GM18861 (cell line): Measurements from ENCODE around the gene GBX2.

Source experiments
- ATAC-seq: cut with Tn5 transposase; IDR thresholded peaks from one replicate; pipeline ENCODE4 v1.9.1; 2021; ENCODE audit not compliant: unreplicated experiment

Gene GBX2

DNA sequence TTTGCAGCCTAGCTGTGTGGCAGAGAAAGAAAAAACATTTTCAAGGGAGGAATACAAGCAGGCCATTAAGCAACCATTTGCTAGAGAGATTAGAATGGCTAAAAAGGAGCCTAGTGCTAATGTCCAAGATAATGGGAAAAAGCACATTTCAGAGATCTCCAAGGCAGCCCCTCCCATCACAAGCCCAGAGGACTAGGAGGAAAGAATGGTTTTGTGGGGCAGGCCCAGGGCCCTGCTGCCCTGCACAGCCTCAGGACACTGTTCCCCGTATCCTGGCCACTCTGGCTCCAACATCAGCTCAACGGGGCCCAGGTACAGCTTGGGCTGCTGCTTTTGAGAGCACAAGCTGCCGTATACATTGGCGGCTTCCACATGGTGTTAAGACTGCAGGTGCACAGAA lies 16.5 kb upstream of the GBX2 start:
- no peak for ATAC-seq

DNA sequence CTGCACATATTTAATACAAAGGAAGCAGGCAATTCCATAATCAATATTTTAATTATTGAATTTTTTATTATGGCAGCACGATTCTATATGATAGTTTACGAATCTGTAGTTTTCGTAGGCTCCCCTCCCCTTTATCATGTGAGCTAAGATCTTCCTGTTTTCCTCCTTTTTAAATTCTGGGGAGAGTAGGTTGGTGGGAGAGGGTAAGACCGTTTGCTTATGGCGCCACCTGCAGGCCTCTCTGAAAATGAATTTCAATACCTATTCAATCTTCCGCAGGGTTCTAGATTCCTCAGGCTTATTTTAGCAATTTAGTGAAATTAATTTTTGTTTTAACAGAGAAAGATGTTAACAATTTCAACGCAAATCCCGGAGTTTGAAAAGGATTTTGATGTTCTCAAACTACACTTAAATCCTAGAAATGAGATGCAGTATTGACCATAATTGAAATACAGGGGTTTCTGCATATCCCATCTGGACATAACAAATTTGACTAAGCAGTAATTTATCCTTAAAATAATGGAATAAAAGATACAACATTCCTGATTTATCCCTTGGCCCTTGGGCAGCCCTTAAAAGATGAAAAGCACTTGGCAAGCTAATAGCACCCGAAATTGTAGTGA lies 12.8 kb upstream of the GBX2 start:
- ATAC-seq = no peak

DNA sequence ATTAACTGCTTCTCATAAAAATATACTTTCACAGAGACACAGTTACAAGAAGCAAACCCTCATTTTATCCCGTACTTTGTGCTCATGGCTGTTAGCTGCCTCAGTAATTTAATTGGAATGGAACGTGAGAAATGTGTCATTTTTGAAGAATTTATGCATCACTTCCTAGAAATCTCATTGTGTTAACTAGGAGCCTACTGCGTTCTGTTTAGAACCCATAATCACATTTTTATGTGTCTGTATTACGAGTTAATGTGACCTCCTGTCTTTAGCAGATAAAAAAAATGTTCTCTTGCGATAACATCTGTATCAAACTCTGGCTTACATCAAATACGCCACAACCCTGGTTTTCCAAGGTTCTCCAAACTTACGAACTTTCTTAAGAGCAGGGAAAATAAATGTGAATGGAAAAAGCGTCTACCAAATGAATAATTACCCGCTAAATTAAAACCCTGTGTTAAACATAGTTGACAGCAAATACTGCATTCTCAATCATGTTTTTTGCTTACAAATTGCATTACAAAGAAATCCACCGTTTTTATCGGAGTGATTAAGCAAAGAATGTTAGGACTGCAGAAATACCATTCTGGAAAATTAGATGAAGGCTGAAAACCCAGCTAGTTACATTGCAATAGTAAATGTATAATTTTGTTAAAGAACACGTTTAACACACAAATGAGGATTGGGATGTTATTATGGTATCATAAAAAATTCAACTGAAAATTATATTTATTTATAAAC lies 12.1 kb upstream of the GBX2 start:
- ATAC-seq = no peak

DNA sequence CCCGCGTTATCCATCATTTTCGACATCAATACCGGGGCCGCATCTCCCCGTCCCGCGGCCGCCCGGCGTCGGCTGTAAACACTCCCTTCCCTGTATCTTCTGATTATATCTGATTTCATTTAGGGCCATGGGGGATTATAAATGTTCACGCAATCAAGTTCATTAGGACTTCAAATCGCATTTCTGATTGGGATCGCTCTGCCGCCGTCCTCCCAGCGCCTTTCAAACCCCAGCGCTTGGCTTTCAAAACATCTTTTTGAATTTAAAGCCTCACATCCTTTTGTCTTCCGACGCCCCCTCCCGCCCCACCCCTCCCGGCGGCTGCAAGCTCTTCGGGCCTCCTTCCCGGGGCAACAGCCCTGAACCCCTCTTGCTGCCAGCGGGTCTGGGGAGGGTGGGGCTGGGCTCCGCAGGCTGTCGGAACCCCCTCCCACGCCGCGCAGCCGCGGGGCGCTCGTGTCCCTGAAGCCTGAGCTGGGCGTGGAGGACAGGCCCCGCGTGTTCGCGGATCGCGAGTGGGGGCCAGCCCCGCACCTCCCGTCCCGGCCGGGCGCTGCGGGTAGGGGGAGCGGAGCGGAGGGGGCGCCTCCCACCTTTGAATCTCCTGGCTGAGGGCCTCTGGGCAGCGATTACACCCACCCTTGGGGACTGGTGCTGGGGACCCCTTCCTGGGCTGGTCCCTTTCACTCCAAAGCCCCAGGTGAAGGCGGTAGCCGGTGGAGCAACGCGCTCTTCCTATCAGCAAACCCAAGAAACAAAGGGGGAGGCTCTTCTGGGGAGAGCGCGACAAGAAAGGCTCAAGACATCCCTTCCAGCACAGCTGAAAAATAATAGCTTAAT lies 11.3 kb upstream of the GBX2 start:
- ATAC-seq = no peak

DNA sequence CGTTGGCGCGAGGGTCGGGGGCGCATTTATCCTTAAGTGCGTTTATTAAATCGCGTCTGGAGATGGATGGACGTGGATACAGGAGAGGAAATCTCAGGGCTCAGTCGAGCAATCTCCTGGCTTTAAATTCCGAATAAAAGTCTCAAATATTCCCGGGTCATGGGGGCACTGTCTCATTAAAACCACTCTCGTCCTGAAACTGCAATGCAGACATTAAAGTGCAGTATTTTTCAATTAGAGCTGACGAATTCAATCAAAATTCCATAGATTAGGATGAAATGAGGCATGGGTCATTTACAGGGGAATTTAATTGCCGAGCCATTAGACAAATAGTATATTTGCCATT lies 10.7 kb upstream of the GBX2 start:
- ATAC-seq = no peak

DNA sequence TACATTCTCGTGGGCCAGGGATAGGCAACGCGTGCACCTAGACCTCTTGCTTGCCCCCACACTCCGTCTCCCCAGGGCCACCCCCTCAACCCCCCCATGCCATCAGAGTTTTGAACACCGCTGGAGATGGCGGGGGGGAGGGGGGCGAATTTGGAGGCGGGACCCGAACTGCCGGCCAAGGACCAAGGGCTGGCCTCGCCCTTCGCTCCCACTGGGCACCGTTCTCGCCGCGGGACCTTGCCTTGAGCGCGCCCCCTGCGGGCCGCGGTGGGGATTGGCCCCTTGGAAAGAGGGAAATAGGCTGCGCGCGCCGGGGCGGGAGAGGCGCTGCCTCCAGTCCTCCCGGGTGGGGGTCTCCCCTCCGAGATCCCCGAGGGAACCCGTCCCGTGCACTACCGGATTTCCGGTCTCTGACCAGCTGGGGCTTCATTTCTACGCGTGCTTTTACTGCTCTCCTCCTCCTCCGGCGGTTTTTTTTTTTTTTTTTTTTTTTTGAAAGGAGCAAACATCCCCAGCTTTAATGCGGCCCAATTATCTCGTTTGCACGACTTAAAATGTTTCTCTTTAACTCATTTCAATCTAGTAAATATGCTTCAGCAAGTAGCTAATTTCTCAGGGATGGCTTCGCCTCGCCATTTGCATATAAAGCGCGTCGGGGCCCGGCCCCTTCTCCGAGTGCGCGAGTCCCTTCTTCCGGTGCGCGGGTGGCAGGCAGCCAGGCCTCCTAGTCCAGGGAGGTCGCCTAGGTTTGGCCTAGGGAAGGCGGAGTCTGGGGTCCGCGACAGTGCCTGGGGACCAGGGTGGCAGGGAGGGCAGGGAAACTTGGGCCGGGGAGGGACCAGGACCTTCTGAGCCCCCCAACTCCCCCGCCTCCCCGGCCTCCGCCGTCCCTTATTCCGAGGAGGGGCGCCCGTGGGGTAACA lies 10.0 kb upstream of the GBX2 start:
- ATAC-seq = no peak

DNA sequence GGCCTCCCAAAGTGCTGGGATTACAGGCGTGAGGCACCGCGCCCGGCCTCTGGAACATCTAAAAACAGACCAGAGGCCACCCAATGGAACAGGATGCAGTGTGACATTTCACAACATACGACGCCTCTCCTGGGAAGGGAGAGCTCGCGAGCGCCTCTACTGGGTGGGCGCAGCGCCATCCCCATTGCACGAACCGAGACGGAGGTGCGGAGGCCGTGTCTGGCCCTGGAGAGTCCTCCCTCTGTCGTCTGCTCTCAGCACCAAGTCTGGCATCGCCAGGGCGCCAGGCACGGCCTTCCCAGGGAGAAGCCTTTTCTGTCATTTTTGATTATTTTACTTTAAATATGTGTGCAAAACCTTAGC lies 9.4 kb upstream of the GBX2 start:
- no peak for ATAC-seq

DNA sequence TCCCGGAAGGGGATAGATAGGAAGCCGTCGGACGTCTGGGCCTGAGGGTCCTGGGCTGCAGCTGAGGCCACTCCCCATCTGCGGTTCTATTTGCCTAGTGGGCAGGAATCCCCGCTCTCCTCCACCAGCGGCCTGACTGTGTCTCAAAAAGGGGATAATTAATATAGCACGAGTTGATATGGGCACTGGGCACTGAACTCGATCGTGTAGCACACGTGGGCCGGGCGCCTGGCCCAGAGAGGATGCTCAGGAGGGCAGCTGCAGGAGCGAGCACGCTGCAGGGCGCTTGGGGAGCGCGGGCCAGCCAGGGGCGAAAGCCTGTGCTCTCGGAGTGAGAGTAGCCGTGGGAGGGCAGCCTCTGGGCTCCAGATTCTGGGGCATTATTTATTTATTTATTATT lies 8.8 kb upstream of the GBX2 start:
- no peak for ATAC-seq

DNA sequence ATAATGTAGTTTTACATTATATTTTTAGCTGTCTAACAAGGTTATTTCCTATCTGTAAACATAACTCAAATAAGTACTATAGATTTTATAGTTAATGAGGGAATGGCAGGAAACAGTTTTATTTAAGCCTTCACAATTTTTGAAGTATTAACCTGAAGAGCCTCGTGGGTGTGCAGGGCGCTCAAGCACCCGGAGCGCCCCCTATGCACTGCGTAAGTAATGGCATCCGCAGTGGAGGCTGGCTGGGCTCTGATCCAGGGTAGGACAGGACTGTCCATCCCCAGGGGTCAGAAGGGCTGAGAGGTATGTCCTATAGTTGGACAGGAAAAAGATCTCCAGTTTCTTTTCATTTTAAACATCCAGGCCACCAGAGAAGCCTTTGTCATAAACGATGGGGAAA lies 8.2 kb upstream of the GBX2 start:
- ATAC-seq = no peak

DNA sequence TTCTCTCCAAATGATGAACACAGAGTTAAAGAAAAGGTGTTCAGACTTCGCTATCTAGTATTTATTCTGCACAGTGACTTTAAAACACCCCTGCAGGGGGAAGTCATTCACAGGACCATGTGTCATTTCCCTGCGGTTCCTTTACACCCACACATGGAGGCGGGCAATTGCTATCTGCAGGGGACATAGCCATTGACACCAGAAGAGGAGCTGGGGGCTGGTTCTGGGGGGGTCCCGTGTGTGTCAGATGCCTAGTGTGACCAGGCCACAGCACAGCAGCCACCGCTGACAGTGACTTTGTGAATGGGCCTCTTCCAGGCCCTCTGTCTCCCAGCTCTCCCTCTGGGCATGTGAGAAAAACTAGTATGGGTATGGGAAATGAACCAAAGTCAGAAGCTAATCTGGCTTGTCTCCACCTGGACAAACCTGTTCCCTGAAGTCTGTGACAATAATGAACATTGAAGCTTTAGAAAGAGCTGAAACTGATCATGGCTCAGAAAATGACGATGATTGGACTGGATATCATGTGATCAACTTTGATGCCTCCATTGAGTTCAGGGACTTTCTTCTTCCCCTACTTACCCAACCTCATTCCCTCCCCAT lies 7.5 kb upstream of the GBX2 start:
- ATAC-seq = no peak

DNA sequence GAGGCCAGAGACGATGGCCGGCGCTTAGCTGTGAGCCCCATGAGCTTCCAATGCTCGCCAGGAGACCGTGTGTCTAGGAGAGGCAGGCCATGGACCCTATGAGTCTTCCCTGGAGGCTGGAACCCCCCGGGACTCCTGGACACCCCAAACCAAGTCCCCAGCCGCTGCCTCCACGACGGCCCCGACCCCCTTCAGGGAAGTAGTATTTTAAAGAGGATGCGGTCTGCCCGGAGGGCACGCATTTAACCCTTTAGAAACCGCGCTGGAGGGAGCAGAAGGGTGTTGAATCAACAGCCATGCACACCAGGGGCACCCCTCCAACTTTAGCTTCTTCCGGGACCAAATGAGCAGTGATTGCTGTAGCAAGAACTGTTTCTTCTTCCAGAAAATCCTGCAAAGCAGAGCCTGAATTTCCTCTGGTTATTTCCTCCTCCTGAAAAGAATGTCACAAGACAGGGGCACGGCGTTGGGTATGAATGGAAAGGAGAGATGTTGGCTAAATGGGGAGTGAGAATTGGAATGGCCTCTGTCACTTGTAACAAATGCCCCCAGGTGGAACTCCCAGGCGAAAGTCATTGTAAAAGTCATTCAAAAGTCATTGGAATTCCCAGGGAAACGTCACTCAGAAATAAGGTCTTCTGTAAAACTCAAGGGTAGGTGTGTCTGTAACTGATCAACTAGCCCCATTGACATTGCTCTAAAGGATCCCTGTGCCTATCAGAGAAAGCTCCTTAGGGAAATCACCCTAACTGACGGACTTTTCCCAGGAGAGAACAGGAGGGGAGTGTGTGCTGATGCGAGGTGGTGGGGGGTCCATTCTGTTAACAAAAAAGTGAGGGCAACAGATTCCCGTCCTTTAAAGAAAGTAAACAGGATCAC lies 5.8 kb upstream of the GBX2 start:
- no peak for ATAC-seq

DNA sequence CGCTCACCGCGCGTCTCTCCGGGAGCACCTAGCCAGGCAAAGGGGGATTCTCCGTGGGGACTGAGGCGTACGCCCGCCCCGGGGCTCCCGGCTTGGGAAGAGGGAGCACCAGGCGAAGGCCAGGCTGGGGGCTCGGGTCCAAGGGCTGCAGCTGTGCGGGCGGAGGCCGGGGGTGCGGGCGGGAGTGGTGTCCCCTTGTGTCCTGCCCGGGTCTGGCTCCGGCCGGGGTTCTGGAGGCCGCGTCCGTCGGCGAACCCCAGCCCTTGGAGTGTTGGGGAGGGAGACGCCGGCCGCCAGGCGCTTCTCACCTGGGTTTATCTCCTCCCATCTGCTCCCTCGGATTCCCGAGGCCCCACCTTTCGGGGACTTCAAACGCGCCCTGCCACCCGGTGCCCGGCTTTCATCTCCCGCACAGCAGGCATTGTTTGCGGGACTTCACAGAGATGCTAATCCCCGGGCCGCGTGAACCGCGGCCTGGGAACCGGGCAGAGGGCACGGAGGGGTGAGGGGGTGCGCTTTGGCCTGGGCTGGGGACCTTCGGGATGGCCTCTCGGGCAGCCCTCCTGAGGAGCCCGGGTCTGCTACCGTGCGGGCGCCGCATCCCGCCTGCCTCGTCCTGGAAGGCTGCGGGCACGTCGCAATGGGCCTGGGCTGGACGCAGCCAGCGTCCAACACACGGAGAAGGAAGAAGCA lies 5.0 kb upstream of the GBX2 start:
- no peak for ATAC-seq

DNA sequence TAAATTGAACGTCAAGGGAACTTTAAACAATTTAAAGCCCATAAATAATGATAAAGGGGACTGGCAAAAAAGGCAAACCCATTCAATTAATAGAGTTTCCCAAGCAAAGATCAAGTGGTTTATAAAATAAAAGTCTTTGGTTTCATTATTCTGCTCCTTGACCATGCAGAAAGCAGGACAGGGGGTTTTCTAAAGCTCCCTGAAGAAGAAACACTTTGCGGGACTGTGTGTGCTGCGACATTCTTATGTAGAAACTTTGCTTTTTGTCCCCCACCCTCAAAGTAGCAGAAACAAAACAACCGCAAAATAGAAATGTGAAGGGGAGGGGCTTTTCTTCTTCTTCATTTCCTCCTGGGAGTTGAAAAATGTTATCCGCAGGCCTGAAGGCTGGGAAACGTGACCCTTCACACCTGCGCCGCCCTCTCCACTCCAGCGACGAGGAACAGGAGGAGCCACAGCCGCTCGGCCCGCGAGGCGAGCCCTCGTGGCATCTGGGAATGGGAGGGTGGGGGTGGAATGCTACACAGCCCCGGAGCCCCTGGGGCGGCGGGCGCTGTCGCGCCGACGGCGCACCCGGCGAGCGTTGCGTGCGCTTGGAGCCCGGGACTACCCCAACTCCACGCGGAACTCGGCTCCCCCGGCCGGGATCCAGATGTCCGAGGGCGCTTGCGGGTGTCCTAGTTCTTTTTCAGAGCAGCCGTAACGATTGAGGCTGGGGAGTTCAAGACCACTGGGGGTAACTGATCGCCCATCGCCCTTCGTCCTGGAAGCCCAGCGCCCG lies 4.3 kb upstream of the GBX2 start:
- ATAC-seq = no peak

DNA sequence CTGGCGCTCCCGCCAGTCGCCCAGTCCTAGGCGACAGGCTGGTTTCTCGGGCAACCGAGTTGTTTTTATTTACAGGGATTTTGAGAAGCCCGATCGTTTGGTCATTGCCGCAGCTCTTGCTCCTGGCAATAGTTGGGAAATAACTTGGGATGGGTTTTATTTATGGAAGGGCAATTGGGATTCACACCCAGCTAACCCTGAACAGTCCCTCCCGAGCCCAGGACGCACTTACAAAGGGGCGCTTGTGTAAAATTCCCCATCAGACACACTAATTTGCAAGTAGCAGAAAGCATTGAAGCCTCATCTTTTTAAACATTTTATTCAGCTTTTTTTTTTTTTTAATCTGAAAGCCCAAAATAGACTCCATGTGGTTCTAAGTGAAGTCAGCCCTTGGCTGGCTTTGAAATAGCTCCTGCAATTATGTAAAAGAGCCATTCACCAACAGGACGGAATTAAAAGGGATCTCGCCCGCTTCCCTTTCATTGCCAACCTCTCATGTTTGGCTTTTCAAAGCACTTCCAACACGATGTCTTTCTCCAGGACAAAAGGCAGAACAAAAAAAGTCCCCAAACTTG lies 3.6 kb upstream of the GBX2 start:
- ATAC-seq = no peak

DNA sequence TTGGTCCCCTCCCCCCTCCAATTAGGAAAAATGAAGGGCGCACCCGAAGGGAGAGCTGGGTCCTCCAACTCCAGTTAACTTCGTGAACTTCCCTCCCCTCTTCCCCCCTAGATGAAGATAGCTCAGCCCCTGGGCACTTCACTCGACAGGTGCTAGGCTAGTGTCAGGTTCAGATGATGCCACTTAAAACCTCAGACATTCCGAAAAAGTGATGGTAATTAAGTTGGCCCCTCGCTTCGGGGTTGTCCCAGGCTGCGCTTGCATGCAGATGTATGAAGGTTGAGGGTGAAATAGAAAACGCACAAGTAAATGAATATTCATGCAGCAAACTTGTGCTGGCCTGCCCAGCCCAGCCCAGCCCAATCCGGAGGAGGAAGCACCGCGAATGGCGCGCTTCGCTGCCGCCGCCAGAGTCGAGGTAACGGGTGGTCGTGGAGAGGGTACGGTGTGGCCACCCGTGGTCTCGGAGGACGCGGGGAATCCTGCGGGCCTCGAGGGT lies 3.0 kb upstream of the GBX2 start:
- ATAC-seq = no peak

DNA sequence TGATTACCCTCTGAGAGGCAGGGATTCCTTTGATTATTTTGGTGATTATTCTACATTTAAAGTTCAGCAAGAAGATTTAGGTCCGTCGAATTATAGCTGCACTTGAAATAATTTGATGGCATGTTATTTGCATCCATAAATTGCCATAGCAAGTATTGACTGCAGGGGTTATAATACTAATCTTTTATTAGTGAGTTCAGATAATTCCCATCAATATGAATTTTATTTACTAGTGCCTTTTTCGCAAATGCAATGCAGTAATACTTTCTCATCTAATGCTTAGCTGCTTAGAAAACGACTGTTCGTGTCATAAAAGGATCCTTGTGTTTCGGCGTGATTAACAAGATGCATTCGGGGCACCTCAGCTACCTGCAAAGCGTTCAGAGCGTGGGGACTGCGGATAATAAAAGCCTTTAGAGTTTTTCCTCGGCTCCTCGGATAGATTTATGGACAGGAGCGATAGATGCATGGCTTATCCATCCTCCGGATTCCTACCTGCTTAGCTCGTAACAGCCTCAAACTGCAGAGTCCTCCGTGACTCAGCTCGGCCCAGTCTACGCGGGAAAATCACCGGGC lies 2.5 kb upstream of the GBX2 start:
- ATAC-seq = no peak

DNA sequence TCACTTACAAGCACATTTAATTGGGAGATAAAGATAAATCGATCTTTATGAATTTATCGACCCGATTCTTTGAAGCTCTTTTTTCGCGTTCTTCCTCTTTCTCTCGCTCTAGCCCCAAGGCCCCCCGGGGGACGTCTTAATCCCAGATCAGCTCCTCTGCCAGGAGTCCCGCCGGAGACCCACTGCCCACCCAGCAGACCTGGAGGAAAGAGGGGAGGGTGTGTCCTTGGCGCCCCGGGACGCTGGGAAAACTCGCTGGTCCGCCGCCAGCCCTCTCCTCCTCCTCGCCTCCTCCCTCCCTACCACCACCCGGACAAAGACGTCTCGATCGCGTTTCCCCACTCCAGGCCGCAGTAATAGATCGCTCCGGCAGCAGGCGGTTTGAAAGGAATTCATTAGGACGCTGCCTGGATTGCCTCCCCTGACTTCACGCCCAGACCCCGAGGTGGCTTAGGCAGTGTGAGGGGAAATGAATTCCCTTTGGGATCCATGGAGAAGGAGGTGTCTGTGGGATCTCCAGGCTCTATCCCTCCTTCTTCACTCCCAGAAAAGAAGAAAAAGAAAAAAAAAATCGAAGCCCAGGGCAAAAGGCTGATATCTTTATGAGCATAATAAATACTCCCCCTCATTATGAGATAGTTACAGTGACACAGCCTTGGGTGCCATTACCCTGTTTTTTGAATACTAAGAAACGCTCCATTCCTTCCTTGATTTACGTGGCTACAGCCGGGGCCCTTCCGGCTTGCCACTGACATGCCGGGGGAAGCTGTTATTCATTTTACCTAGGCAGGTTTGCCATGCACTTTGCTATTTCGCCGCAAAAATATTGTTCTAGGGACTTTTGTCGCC lies 1.8 kb upstream of the GBX2 start:
- ATAC-seq = no peak
